ENCODE data around the gene SHB. TPM values are rescaled to one million over a fixed set of nuclear protein-coding genes. Genes with fewer than 3 reads are reported as not detected.

Gene SHB
- total RNA-seq, 2 experiments from 2014 or later: 0.41 to 1.0 TPM

DNA sequence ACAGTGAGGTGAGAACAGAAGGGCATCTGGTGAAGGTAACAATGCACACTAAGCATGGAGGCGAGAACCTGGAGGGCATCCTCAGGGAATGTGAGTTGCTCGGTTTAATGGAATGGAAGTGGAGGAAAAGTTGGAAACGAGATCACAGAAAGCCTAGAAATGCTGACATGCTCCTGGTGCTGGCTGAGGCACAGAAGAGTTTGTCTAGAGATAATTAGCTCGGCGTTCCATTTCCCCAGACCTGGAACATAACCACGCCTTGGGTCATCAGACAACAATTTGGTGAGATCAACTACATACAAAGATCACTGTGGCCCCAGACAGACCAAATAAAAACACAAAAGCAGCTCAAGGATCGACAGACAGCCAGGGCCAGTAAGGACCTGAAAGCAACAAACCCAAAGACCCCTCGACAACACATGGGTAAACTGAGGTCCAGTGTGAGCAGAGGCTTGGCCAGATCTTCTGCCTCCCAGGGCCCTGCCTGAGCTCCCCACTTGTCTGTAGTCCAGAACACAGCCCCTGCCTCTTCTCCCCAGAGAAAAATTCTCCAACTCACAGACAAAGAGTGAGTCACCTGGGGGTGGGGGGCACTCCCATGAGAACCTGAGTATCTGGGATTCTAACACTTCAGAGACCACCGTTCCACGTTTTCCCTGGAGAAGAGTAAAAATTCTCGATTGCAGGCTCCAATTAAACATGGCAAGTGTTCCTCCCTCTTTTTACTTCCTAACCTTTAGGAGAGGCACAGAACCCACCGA, 52.5 kb downstream of the SHB start:
- no peak overlapping the region for H3K4me2 ChIP-seq (ENCODE audit: low read length)
- no TSS peak for BruUV-seq (replicated peaks)

DNA sequence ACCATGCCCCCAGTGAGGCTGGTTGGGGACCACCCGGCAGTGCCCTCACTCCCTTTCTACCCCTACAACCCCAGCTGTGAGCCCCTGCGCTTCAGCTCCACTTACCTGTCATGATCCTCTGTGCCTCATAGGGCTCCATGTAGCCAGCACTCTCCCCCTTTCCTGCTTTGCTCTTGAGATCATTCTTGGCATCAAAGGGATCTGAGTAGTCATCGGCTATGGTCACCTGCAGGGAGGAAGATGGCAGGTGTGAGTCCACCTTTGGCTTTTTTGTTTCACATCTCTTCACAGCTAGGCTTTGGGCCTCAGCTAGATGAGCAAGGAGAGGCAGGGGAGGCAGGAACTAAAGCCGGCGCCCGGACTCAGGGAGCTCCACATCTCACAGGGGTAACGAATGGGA, 53.1 kb downstream of the SHB start:
- TF ChIP-seq EZH2phosphoT487 (IDR thresholded peaks at IDR 0.05; ENCODE audit: borderline replicate concordance, low read depth, low read length): no peak
- TF ChIP-seq, protein P1, sequence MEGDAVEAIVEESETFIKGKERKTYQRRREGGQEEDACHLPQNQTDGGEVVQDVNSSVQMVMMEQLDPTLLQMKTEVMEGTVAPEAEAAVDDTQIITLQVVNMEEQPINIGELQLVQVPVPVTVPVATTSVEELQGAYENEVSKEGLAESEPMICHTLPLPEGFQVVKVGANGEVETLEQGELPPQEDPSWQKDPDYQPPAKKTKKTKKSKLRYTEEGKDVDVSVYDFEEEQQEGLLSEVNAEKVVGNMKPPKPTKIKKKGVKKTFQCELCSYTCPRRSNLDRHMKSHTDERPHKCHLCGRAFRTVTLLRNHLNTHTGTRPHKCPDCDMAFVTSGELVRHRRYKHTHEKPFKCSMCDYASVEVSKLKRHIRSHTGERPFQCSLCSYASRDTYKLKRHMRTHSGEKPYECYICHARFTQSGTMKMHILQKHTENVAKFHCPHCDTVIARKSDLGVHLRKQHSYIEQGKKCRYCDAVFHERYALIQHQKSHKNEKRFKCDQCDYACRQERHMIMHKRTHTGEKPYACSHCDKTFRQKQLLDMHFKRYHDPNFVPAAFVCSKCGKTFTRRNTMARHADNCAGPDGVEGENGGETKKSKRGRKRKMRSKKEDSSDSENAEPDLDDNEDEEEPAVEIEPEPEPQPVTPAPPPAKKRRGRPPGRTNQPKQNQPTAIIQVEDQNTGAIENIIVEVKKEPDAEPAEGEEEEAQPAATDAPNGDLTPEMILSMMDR (conservative IDR thresholded peaks at IDR 0.05; ENCODE audit: low read length): no peak
- Histone ChIP-seq H3K79me2 (ENCODE audit: insufficient read depth, low read depth, low read length) (no peaks in the 10 kb centered on the region), H3K4me3 (ENCODE audit: low read depth, low read length, poor library complexity, severe bottlenecking) (no peak overlapping the region), H2AFZ (ENCODE audit: low read length) (no peak overlapping the region), H3K9me2 (ENCODE audit: insufficient read depth, low read length) (no peaks in the 10 kb centered on the region), H3K27ac (ENCODE audit: low read depth, low read length, poor library complexity, severe bottlenecking) (no peak overlapping the region), H3K4me1 (ENCODE audit: insufficient read depth, low read length, poor library complexity, severe bottlenecking) (no peaks in the 10 kb centered on the region), H3K4me2 (ENCODE audit: low read length) (no peak overlapping the region), H3K9me3 (ENCODE audit: low read length) (no peaks in the 10 kb centered on the region), H4K20me1 (ENCODE audit: insufficient read depth, low read length) (no peaks in the 10 kb centered on the region), H3K36me3 (ENCODE audit: insufficient read depth, low read length) (no peaks in the 10 kb centered on the region)
- DNase-seq (ENCODE audit: low spot score): no peak
- intact Hi-C loops (cut with micrococcal nuclease; ENCODE audit: unreplicated experiment): no loop called here
- CTCF ChIA-PET (ENCODE audit: unreplicated experiment): no interaction called here
- no TSS peak for BruUV-seq (replicated peaks)
- POLR2A ChIA-PET: no interaction called here

More for the DNA sequence above, 52.5 kb downstream of the SHB start:
- Histone ChIP-seq H3K27ac (ENCODE audit: low read depth, low read length, poor library complexity, severe bottlenecking) (no peak overlapping the region), H3K9me2 (ENCODE audit: insufficient read depth, low read length) (no peaks in the 10 kb centered on the region), H4K20me1 (ENCODE audit: insufficient read depth, low read length) (no peaks in the 10 kb centered on the region), H3K4me1 (ENCODE audit: insufficient read depth, low read length, poor library complexity, severe bottlenecking) (no peaks in the 10 kb centered on the region), H3K79me2 (ENCODE audit: insufficient read depth, low read depth, low read length) (no peaks in the 10 kb centered on the region), H2AFZ (ENCODE audit: low read length) (no peak overlapping the region), H3K36me3 (ENCODE audit: insufficient read depth, low read length) (no peaks in the 10 kb centered on the region), H3K4me3 (ENCODE audit: low read depth, low read length, poor library complexity, severe bottlenecking) (no peak overlapping the region), H3K9me3 (ENCODE audit: low read length) (no peaks in the 10 kb centered on the region)
- CTCF ChIA-PET (ENCODE audit: unreplicated experiment): no interaction called here
- intact Hi-C loops (cut with micrococcal nuclease; ENCODE audit: unreplicated experiment): no loop called here
- no peak for DNase-seq (ENCODE audit: low spot score)
- POLR2A ChIA-PET: no interaction called here
- TF ChIP-seq, protein P1 (conservative IDR thresholded peaks at IDR 0.05; ENCODE audit: low read length): no peak
- no peak for TF ChIP-seq EZH2phosphoT487 (IDR thresholded peaks at IDR 0.05; ENCODE audit: borderline replicate concordance, low read depth, low read length)

DNA sequence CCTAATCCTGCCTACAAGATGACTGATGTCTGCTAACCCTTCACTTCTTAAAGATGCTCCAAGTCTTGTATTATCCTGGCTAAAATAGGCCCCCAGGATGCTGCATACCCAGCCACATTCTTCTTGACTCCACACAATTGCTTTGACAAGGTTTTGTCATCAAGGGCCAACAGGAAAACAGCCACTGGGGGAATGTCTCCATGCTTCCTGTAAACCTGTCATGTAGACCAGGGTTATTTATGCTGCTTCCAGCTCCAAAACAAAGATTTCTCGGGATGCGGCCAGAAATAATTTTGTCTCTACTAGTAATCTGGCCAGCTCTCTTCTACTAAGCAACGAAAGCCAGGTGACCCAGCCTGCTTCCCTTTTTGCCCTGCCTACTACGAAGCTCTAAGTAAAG, 53.8 kb downstream of the SHB start:
- Histone ChIP-seq H3K36me3 (ENCODE audit: insufficient read depth, low read length) (no peaks in the 10 kb centered on the region), H2AFZ (ENCODE audit: low read length) (no peak overlapping the region), H3K9me3 (ENCODE audit: low read length) (no peaks in the 10 kb centered on the region), H3K4me3 (ENCODE audit: low read depth, low read length, poor library complexity, severe bottlenecking) (no peak overlapping the region), H3K27ac (ENCODE audit: low read depth, low read length, poor library complexity, severe bottlenecking) (no peak overlapping the region), H4K20me1 (ENCODE audit: insufficient read depth, low read length) (no peaks in the 10 kb centered on the region), H3K9me2 (ENCODE audit: insufficient read depth, low read length) (no peaks in the 10 kb centered on the region), H3K4me2 (ENCODE audit: low read length) (no peak overlapping the region), H3K4me1 (ENCODE audit: insufficient read depth, low read length, poor library complexity, severe bottlenecking) (no peaks in the 10 kb centered on the region), H3K79me2 (ENCODE audit: insufficient read depth, low read depth, low read length) (no peaks in the 10 kb centered on the region)
- ChIA-PET POLR2A (no interaction called here), CTCF (ENCODE audit: unreplicated experiment) (no interaction called here)
- no peak for TF ChIP-seq EZH2phosphoT487 (IDR thresholded peaks at IDR 0.05; ENCODE audit: borderline replicate concordance, low read depth, low read length)
- TF ChIP-seq, protein P1 (conservative IDR thresholded peaks at IDR 0.05; ENCODE audit: low read length): no peak
- no peak for DNase-seq (ENCODE audit: low spot score)
- no TSS peak for BruUV-seq (replicated peaks)
- intact Hi-C loops (cut with micrococcal nuclease; ENCODE audit: unreplicated experiment): no loop called here
